RCC 7860 (cell line): Measurements from ENCODE around the gene SNCB.

Experiments
- DNase-seq: peaks from one replicate; pipeline ENCODE4 v3.0.0-alpha.2; 2015; ENCODE audit warnings: low spot score
- FAIRE-seq: peaks from 2 replicates; lab custom pipeline; 2012; peaks lifted over from hg19 to GRCh38; lab: Jason Lieb, UNC

SNCB gene

DNA sequence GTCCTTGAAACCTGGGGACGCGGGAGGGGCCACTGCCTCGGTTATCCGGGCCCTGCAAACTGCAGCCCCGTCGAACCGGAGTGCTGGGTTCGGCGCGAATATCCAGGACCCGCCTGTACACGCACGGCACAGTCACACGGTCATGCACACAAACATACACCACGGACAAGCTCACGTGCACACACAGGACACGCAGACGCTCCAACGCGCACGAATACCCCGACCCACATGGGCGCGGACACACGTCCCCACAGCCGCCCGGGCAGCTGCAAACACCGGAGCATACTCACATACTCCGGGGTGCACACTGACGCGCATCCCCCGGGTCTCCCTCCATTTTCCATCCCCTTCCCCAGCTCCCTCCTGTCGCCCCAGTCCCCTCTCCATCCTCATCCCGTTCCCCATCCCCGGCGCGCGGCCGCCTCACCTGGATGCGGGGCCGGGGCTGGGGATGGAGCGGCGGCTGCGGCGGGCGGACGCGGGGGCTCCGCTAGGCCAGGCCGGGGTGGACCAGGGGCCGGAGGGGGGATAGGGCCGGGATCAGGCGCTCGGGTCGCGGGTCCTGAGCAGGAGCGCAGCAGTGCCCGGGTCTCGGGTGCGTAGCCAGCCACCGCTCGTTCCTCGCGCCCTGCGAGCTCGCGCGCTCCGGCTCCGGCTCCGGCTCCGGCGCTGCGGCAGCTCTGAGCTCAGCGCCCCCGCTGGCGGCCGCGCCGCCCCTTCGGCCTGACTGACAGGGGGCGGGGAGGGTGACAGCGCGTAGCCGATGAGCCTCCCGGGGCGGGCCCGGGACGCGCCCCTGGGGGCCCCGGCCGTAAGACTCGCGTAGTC lies at the start of gene SNCB, which contains the start of gene EIF4E1B:
Gene SNCB (minus strand): TSS at position 682 of the 828 bp plus-strand sequence. CDS start 880 bp downstream, outside the sequence.
Gene EIF4E1B (plus strand): TSS at position 823 of the 828 bp plus-strand sequence. CDS start 12,113 bp downstream, outside the sequence.
- no peak for DNase-seq
- FAIRE-seq: no peak

DNA sequence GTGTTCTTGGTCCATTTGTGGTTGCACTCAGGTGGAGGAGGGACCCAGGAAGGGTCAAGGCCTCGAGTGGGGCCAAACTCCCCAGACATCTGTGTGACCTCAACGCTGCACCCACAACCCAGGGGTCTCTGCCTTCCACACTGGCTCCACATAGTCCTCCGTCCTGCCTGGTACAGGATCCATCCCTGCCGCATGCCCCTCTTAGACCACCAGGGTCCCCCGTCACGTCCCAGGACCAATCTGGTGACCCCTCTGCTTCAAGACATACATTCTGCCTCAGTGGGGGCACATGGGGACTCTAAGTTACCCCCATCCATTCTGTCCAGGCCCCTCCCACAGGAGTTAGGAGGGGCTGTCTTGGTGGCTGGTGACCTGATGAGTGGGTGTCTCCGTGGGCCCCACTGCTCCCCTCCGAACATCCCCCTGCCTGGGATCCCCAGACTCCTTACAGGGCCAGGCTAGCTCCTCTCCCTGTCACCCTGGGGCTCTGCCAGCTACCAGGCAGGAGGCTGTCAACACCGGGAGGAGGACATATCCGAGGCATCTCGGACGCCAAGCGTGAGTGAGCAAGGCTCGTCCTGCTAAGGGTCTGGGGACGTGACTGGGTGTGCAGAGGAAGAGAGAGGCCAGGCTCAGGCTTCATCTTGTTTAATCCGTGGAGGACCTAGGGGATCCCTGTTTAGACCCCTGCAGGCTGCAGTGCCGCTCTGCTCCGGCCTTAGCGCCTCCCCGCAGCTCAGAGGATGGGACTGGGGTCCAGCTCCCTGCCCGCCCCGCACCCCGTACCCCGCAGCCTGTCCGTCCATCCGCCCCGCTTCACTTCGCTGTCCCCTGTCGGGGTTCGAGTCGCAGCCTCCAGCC lies 49.3 kb upstream of the SNCB start:
- FAIRE-seq (no peak), DNase-seq (no peak)

DNA sequence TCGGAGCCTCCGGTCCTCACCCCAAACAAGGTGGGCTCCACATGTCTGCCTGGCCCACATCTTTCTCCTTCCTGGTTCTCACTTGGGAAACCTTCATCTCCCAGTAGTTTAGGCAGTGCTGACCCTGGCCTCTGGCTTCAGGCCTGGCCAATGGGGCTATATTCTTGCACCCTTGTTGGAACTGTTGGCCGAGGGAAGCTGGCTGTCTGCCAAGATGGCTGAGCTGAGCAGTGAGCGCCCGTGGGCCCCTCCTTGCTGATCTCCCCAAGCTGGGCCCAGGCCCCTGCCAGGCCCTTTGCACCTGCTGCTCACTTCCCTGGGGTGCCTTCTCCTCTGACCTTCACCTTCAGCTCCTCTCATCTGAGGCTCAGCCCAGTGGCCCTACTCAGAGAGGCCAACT lies 48.2 kb upstream of the SNCB start:
- no peak for FAIRE-seq
- DNase-seq: no peak

DNA sequence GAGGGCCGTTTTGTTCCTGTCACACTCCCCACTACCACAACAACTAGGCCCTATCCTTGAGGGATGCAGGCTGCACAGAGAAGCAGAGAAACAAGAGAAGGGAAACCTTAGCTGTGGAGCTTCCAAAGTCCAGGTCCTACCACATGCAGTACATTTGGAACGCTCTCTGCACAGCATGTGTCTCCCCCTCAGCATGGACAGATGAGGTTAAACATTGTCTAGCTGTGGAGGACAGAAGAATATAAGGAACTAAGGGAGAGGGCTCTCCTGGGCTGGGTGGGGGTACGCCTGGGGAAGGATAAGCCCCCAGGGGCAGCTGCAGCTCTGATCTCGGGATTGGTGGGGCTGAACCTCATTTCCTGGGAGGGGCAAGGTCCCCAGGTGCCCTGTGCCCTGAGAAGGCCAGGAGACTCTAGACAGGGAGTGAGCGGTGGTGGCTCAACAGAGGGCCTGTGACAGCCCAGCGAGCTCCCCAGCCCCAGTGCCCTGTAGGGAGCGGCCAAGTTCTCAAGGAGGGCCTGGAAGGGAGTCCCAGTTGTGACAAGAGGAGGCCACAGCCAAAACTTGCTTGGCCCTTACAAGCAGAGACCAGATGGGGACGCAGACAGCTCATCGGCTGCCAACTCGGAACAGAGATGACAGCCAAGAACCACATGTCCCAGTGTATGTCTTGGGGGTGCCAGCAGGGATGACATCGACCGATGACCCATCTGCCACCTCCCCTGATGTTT lies 47.0 kb upstream of the SNCB start:
- no peak for DNase-seq
- FAIRE-seq: no peak

DNA sequence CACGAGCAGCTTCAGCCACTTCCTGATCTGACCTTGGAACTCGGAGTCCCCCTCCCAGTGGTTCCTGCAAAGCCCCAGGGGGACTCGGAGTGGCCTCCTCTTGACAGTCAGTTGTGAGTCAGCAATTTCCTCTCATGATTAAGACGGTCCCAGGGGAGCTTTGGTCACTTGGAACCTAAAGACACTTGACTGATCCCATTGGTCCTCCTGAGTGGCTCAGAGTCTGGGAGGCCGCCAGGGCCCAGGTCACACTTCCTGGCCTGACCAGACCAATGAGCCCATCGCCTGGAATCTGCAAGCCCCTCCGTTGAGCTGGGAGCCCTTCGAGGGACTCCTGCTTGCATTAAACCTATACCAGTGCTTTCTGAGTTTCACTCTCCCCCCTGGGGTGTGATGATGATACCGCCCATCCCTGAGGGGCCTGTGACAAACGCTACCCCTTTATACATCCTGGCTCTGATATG lies 46.1 kb upstream of the SNCB start:
- peak; percentile 75 for DNase-seq
- peak; percentile 4 for FAIRE-seq

DNA sequence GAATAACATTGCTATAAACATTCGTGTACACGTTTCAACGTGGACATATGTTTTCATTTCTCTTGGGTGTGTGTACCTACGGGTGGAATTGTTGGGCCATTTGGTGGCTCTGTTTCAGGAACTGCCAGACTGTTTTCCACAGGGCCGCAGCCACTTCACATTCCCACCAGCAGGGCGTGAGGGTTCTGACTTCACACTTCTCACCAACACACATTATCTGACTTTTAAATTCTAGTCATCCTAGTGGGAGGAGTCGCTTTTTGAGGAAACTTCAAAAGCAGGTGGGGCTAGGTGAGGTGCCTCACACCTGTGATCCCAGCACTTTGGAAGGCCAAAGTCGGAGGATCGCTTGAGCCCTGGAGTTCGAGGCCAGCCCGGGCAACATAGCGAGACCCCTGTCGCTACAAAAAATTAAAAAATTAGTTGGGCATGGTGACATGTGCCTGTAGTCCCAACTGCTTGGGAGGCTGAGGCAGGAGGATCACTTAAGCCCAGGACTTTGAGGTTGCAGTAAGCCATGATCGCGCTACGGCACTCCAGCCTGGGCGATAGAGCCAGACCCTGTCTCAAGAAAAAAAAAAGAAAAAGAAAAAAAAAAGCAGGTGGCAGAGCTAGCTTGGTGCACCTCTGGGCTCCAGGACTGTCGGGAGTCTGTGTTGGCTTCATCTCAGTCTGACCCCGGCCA lies 45.5 kb upstream of the SNCB start:
- peak; percentile 17 for DNase-seq

DNA sequence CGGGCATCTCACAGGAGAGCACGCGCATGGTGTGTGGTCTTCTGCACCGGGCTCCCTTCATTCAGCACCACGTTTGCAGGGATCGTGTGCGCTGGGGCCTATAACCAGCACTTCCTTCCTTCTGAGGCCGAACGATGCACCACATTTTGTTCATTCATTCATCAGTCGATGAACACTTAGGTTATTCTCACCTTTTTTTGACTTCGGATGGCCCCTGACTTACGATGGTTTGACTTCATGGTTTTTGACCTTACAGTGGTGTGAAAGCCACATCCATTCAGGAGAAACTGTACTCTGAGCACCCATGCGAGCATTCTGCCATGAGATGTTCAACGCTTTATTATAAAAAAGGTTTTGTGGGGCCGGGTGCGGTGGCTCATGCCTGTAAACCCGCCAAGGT lies 44.5 kb upstream of the SNCB start:
- no peak for FAIRE-seq
- no peak for DNase-seq

More for the DNA sequence above, 45.5 kb upstream of the SNCB start:
- FAIRE-seq: no peak

DNA sequence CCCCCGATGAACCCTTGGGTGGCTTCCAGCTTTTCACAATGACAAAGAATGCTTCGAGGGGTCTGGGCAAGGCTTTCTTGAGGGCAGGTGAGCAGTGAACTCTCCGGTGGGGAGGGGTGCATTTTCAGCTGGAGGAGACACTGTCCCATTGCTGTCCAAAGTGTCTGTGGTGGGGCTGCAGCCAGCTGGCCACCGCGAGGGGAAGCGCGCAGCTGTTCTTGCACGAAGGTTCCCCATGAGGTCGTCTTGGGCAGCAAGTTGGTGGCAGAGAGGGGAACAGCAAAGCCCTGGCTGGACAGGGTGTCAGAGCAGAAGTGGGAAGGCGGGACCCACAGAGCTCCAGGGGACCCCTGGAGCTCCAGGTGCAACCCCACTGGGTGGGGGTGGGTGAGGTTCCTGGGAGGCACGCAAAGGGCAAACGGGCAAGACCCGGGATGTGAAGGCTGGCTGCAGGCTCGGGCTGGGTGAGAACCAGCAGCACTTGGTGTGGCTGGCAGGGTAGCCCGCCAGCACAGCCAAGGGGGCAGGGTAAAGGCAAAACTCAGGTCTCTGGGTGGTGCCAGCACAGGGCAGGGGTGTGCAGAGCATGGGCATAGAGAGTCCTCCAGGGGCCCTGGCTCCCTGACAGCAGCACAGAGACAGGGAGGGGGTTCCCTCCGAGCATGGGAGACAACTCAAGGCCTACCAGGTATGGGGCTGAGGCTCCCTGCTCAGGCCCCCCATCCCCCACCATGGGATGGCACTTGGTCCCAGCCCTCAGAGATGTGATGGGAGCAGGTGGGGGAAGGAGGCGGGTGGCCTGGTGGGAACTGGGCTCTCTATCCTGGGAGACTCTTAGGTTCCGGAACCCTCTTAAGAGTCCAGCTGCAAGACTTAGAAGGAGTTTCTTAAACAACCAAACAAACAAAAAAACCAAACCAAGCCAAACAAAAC lies 43.6 kb upstream of the SNCB start:
- FAIRE-seq (no peak), DNase-seq (no peak)

DNA sequence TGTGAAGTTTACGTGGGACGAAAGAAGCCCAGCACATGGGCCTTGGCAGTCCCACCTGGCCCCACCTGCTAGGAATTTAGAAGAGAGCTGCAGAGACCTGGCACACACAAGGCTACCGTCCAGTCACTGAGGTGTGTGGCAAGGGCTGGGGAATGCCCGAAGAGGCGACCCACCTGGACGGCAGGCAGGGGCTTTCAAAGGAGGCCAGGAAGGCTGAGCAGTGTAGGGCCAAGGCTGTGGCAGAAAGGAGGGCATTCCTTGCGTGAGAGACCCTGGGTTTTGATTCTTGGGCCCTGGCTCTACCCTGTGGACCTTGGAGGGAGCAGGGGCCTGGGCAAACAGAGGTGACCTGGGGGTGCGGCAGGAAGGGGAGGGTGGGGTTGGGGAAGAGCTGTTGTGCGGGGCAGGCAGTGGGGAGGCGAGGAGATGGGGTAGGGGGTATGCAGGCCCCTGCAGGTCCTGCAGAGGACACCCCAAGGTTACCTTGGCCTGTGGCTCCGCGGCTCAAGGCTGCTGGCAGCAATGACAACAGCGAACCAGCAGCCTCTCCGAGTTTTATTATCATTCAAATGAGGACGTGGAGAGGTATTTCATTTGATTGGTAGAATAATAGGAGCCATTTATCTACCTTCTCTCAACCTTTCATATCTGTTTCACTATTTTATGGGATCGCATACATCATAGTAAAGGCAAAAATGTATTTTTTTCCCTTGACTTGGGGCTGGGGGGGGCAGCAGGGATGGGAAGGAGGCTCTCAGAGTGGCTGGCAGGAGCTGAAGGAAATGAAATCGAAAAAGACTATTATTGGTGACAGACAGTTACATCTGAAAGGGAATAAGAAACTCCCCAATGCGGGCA lies 41.8 kb upstream of the SNCB start:
- DNase-seq (no peak), FAIRE-seq (no peak)

DNA sequence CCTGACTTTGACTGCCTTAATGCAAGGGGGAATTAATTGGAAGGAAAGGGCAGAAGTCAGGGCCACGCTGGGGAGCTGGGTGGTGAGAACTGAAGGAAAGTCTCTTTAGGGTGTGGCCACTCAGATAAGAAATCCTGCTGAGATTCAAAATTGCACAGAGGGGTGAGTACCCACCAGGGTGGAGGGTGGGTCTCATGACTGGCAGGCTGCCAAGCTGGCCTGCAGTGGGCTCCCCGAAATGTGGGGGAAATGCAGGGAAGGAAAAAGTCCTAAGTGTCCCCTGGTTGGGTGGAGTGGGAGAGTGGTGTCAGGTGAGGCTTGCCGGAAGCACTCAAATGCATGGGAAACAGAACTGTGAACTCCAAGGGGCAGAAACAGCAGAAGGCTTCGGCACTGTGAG lies 41.1 kb upstream of the SNCB start:
- no peak for DNase-seq
- FAIRE-seq: no peak

DNA sequence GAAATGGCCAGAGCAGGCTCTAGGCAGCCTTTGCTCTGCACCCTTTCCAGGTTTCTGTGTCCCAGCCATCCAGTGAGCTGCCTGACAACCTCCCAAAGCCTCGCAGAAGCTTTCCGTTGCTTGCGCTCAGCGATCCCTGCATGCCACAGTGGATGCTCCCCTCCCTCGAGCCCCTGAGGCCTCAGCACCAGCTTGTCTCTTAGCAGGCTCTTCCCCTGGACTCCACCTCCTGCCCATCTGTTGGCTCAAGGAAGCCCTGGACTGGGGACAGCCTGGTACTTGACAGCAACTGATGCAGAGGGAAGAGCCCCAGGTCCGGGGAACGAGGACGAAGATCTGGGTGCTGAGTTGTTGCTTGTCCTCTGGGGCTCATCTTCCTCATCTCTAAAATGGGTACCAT lies 40.1 kb upstream of the SNCB start:
- FAIRE-seq (no peak), DNase-seq (no peak)

DNA sequence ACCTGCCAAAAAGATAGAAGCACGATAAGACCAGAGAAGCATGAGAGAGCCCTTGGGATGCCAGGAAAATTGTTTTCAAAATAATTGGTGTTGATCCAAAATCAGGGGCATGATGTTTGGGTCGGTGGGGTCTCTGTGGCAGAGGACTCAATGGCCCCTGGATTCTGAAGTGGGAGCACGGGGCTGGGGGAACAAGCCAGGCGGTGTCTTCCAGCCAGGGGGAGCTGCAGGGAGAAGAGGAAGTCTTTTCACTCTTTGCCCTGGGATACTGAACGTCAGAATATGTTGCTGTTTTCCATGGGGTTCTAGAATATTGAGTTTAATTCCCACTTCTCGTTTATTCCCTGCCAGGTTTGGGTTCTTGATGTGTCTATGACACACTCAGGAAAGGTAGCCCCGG lies 37.3 kb upstream of the SNCB start:
- FAIRE-seq: no peak

DNA sequence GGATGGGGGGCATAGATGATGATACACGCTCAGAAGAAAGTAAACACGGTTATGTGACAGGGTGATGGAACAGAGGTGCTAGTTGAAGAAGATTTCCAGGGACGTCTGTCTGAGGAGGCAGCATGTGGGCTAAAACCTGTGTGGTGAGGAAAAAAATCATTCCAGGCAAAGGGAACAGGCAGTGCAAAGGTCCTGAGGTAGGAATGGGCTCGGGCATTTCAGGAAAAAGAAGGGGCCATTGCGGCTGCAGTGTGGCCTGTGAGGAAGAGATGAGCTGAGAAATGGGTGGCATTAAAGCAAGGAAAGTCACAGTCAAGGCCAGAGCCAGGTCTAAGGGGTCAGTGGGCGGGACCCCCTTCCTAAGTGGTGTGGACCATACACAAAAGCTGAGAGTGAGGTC lies 35.2 kb upstream of the SNCB start:
- DNase-seq: no peak
- FAIRE-seq: no peak

More for the DNA sequence above, 37.3 kb upstream of the SNCB start:
- no peak for DNase-seq

DNA sequence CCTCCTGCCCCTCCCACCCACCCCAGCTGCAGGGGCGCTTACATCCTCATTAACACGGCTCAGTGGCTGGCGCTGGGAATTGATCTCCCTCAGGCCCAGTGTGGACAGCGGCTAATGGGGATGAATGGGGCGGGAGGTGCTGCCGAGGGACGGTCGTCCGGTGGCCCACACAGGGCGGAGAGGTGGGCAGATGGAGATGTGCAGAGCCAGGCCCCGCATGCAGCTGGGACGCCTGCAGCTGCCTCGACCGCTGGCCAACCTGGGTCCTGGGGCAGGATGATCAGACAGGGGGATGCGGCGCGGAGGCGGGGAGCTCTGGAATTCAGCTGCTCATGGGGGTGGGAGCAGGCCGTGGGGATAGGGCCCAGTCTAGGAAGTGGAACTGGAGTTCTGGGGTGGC lies 34.6 kb upstream of the SNCB start:
- FAIRE-seq (no peak), DNase-seq (no peak)

DNA sequence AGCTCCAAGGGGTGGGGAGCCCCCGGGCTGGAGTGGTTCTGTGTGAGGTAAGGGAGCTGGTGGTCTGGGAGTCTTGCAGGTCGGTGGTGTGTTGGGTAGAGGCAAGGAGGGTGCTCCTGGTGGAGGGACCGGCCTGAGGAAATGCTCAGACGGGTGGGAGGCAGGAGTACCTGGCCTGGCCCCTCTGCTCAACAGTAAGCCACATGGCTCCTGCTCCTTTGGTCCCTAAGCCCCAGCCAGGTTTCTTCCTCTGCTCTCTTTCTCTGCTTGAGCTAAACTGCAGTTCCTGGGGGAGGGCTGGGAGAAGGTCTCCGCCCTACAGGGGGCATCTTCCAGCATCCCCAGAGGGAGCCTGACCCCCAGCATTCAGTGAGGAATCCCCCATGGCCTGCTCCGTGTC lies 34.1 kb upstream of the SNCB start:
- FAIRE-seq (no peak), DNase-seq (no peak)

DNA sequence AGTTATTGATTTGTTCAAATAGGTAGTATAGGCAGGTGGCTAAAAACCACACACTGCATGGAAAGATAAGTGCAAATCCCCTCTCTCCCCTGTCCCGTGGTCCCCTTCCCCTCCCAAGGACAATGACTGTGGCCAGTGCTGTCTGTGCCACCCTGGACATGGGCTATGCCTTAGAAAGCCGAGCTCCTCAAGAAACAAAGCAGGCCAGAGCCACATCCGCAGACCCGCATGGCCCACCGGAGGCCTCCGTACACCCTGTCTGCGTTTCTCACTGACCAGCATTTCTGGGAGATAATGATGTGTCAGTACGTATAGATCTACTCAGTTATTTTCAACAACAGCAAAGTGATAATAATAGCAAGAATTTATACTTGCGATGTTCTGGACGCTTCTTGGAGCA lies 33.2 kb upstream of the SNCB start:
- FAIRE-seq (no peak), DNase-seq (no peak)

DNA sequence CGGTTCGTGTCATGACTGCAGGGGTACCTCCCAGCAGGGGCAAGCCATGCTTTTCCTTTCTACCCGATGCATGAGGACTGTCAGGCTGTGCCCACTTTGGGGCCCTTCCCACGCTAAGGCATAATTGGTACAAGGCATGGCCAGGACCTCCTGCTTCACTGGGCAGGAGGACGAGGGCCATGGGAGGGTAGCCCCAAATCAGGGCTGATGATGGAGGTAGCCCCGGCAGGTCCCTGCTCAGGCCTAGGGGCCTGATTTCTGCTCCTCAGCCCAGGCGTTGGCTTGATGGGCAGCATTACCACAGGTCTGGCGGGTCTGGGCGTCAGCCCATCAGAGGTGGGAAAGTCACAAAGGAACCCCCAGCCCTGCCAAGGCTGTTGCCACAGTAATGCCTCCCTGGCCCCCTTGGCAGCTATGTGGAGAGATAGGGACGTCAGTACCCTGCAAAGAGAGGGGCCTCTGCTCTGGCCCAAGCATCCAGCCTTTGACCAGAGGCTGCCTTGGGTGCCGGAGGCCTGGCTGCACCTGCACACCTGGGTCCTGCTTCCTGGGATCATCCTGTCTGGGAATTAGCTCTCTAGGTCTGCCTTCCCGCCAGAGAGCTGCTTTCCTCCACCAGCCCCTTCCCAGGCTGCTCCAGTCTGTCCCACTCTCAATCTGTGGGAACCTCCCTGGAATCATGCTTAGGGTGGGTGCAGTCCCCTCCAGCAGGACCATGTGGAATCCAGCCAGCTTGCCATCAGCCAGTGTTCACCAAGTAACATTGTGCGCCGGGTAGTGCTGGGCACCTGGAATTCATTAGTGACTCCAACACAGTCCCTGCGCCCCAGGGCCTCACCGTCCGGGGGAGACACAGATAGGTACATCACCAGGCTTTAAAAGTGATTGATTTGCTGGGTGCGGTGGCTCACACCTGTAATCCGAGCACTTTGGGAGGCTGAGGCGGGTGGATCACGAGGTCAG lies 32.3 kb upstream of the SNCB start:
- DNase-seq: no peak
- FAIRE-seq: no peak
